Neural progenitor cell (in vitro differentiated cells): ENCODE data around the gene S100A7A.

ENCODE experiments used
- EZH2 ChIP-seq: fragments of 200-600 bp; sonication (generic); IDR thresholded peaks from 2 replicates; pipeline ENCODE4 v1.6.1; 2017; ENCODE audit warnings: antibody characterized with exemption, mild to moderate bottlenecking, moderate library complexity
- EZH2phosphoT487 ChIP-seq: fragments of 200-600 bp; sonication (generic); IDR thresholded peaks from 2 replicates; pipeline ENCODE4 v1.6.1; 2017; ENCODE audit warnings: antibody characterized with exemption
- TF ChIP-seq, protein P1 (sequence below): fragments of 200-600 bp; sonication (generic); IDR thresholded peaks from 2 replicates; pipeline ENCODE4 v1.5.1; 2017; ENCODE audit warnings: antibody characterized with exemption, mild to moderate bottlenecking

DNA sequence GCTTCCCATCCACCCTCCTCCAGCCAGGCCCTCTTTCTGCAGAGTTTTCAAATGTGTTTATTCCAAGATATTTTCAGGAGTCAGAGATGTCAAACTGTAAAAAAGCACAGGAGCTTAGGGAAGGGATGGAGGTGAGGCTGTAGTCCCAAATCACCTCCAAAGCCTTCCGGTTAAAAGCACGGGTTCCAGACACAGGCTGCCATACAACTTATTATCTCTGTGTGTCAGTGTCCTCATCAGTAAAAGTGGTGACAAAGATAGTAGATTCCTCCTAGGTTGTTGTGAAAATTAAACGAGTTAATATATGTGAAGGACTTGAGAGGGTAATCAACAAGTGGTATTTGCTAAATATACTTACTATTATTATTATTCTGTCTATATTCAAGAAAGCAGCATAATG is 15.1 kb downstream of the S100A7A start:
- TF ChIP-seq, protein P1, sequence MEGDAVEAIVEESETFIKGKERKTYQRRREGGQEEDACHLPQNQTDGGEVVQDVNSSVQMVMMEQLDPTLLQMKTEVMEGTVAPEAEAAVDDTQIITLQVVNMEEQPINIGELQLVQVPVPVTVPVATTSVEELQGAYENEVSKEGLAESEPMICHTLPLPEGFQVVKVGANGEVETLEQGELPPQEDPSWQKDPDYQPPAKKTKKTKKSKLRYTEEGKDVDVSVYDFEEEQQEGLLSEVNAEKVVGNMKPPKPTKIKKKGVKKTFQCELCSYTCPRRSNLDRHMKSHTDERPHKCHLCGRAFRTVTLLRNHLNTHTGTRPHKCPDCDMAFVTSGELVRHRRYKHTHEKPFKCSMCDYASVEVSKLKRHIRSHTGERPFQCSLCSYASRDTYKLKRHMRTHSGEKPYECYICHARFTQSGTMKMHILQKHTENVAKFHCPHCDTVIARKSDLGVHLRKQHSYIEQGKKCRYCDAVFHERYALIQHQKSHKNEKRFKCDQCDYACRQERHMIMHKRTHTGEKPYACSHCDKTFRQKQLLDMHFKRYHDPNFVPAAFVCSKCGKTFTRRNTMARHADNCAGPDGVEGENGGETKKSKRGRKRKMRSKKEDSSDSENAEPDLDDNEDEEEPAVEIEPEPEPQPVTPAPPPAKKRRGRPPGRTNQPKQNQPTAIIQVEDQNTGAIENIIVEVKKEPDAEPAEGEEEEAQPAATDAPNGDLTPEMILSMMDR = no peak
- TF ChIP-seq EZH2phosphoT487 (no peak), EZH2 (no peak)
